RCC 7860 (cell line): ENCODE measurements around the gene NAA38.
"Not testable (repeated sequence)": the region's sequence is repeated elsewhere in the genome, so short reads cannot be mapped to it uniquely, and the experiment has no call there.

Experiments
- DNase-seq: peaks from one replicate; pipeline ENCODE4 v3.0.0-alpha.2; 2015; ENCODE audit warnings: low spot score
- FAIRE-seq: peaks from 2 replicates; lab custom pipeline; 2012; peaks lifted over from hg19 to GRCh38; lab: Jason Lieb, UNC

NAA38 gene

GRCh38 chr17:7831233-7831632 is 26.1 kb downstream of the NAA38 start:
- FAIRE-seq = no peak

GRCh38 chr17:7830616-7831015 is 26.7 kb downstream of the NAA38 start:
- FAIRE-seq = no peak

More at GRCh38 chr17:7831233-7831632, 26.1 kb downstream of the NAA38 start:
- DNase-seq = no peak

GRCh38 chr17:7825206-7825990 is 32.0 kb downstream of the NAA38 start:
- DNase-seq = peak; percentile 45
- peak; percentile 22 for FAIRE-seq

More at GRCh38 chr17:7830616-7831015, 26.7 kb downstream of the NAA38 start:
- DNase-seq = no peak

- no peak for FAIRE-seq
Observed at GRCh38 chr17:7824021-7824924, 33.1 kb downstream of the NAA38 start.

GRCh38 chr17:7823581-7824001 is 33.8 kb downstream of the NAA38 start:
- FAIRE-seq (no peak), DNase-seq (no peak)

More at GRCh38 chr17:7824021-7824924, 33.1 kb downstream of the NAA38 start:
- DNase-seq = no peak

GRCh38 chr17:7822126-7822525 is 35.2 kb downstream of the NAA38 start:
- FAIRE-seq (no peak), DNase-seq (no peak)

- DNase-seq (no peak), FAIRE-seq (no peak)
Observed at GRCh38 chr17:7820231-7820630, 37.1 kb downstream of the NAA38 start.

GRCh38 chr17:7818746-7819645 is 38.4 kb downstream of the NAA38 start:
- DNase-seq = no peak
- FAIRE-seq = no peak

- no peak for DNase-seq
- FAIRE-seq = no peak
Observed at GRCh38 chr17:7818026-7818425, 39.3 kb downstream of the NAA38 start.

GRCh38 chr17:7817643-7817964 is 39.8 kb downstream of the NAA38 start:
- FAIRE-seq = no peak

GRCh38 chr17:7816926-7817642 is 40.3 kb downstream of the NAA38 start:
- DNase-seq (no peak), FAIRE-seq (no peak)

More at GRCh38 chr17:7817643-7817964, 39.8 kb downstream of the NAA38 start:
- DNase-seq = no peak

GRCh38 chr17:7814969-7815368 is 42.4 kb downstream of the NAA38 start:
- no peak for FAIRE-seq
- DNase-seq = no peak

- FAIRE-seq (no peak), DNase-seq (no peak)
Observed at GRCh38 chr17:7811251-7811650, 46.1 kb downstream of the NAA38 start.

GRCh38 chr17:7809791-7810343 is 47.5 kb downstream of the NAA38 start:
- not testable (repeated sequence) for DNase-seq, FAIRE-seq

- DNase-seq = peak; percentile 5
Observed at GRCh38 chr17:7809086-7809790, 48.1 kb downstream of the NAA38 start.

GRCh38 chr17:7807206-7807605 is 50.2 kb downstream of the NAA38 start:
- DNase-seq (no peak), FAIRE-seq (no peak)

More at GRCh38 chr17:7809086-7809790, 48.1 kb downstream of the NAA38 start:
- FAIRE-seq = no peak
